ENCODE data around the gene CC2D1B.

DNA sequence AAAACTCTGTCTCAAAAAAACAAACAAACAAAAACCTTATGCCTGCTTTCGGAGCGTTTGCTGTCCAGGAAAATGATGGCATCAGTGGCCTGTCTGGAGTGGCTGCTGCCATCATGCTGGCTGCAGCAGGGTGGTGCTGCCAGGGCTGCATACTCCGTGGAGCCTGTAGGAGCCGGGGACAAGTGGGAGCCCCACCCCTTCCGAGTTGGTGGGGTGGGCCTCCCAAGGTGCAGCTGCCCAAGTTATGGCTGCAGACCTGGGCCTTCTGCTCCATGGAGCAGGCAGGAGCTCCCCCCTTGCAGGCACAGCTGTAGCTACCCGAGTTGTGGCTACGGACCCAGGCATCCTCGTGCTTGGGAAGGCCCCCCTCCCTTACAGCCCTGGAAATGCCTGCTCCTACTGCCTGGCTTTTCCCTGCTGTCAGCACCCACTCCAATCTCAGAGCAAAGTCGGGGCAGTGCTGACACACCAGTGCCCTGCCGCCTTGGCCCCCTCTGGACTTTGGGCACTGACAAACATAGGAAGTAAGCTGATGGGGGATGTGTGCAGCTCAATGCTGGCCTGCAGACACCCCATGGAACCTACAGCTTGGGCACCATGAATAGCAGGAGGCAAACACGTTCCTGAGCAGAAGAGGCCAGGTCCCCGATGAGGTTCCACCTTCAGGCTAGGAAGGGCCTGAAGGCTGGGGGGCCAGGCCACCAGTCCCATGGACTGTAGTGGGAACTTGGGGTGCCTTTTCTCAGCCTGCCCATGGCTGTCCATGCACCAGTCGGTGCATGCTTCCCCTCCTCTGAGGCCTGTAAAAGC, 60.4 kb downstream of the CC2D1B start:
- TF ChIP-seq, protein P1, sequence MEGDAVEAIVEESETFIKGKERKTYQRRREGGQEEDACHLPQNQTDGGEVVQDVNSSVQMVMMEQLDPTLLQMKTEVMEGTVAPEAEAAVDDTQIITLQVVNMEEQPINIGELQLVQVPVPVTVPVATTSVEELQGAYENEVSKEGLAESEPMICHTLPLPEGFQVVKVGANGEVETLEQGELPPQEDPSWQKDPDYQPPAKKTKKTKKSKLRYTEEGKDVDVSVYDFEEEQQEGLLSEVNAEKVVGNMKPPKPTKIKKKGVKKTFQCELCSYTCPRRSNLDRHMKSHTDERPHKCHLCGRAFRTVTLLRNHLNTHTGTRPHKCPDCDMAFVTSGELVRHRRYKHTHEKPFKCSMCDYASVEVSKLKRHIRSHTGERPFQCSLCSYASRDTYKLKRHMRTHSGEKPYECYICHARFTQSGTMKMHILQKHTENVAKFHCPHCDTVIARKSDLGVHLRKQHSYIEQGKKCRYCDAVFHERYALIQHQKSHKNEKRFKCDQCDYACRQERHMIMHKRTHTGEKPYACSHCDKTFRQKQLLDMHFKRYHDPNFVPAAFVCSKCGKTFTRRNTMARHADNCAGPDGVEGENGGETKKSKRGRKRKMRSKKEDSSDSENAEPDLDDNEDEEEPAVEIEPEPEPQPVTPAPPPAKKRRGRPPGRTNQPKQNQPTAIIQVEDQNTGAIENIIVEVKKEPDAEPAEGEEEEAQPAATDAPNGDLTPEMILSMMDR (conservative IDR thresholded peaks at IDR 0.05; ENCODE audit: low read depth, low read length): no peak
- no peak for TF ChIP-seq EZH2 (IDR thresholded peaks at IDR 0.05; ENCODE audit: borderline replicate concordance, low read depth, low read length, poor library complexity, severe bottlenecking)

Measured in A673 (cell line).